NCI-H82 treated with DMSO at 0.1 percent for 48 hours (cell line): ENCODE measurements around the gene SENP3.
"Not testable (repeated sequence)": the region's sequence is repeated elsewhere in the genome, so short reads cannot be mapped to it uniquely, and the experiment has no call there.

ENCODE experiments used
- DNase-seq: peaks from one replicate; lab custom pipeline; 2025; ENCODE audit not compliant: unreplicated experiment; lab: John Stamatoyannopoulos, UW

Gene SENP3

GRCh38 chr17:7591596-7591995 is 29.9 kb downstream of the SENP3 start:
- DNase-seq: no peak

GRCh38 chr17:7592422-7593021 is 30.8 kb downstream of the SENP3 start:
- DNase-seq: no peak

GRCh38 chr17:7593296-7593695 is 31.6 kb downstream of the SENP3 start:
- DNase-seq: no peak

GRCh38 chr17:7597561-7597960 is 35.8 kb downstream of the SENP3 start:
- DNase-seq: not testable (repeated sequence)

- DNase-seq: no peak
These were observed 44.6 kb downstream of the SENP3 start for GRCh38 chr17:7606280-7606679.

GRCh38 chr17:7610641-7611040 is 48.9 kb downstream of the SENP3 start:
- no peak for DNase-seq

- DNase-seq: no peak
These were observed 50.0 kb downstream of the SENP3 start for GRCh38 chr17:7611635-7612293.

- no peak for DNase-seq
These were observed 50.5 kb downstream of the SENP3 start for GRCh38 chr17:7612294-7612640.

- no peak for DNase-seq
These were observed 52.2 kb downstream of the SENP3 start for GRCh38 chr17:7613769-7614424.

- peak; percentile 100 for DNase-seq
These were observed 52.9 kb downstream of the SENP3 start, which contains the start of gene FXR2 for GRCh38 chr17:7614425-7615264. FXR2 (minus strand) TSS chr17:7614897; CDS start chr17:7614532, 365 bp downstream.

GRCh38 chr17:7615265-7615747 is 53.6 kb downstream of the SENP3 start:
- DNase-seq: no peak

- no peak for DNase-seq
These were observed 56.9 kb downstream of the SENP3 start for GRCh38 chr17:7618608-7619007.

- no peak for DNase-seq
These were observed 59.1 kb downstream of the SENP3 start for GRCh38 chr17:7620835-7621234.
